Glutamatergic neuron (in vitro differentiated cells): ENCODE results near the gene ITPK1. TPM values are rescaled to one million over a fixed set of nuclear protein-coding genes. Genes with fewer than 3 reads are reported as not detected.

Experiments
- DNase-seq: peaks from one replicate; pipeline ENCODE4 v3.0.0; 2022
- H3K27ac Mint-ChIP-seq: one replicate; pipeline ENCODE4 v1.8.0; 2020; ENCODE audit warnings: mild to moderate bottlenecking, mixed read lengths, inconsistent platforms; ENCODE audit not compliant: unreplicated experiment
- H3K27me3 Mint-ChIP-seq: one replicate; pipeline ENCODE4 v1.8.0; 2020; ENCODE audit warnings: mild to moderate bottlenecking, moderate library complexity, mixed read lengths, inconsistent platforms; ENCODE audit not compliant: unreplicated experiment
- H3K36me3 Mint-ChIP-seq: one replicate; pipeline ENCODE4 v1.8.0; 2020; ENCODE audit warnings: mild to moderate bottlenecking, mixed read lengths, inconsistent platforms; ENCODE audit not compliant: unreplicated experiment
- H3K4me1 Mint-ChIP-seq: one replicate; pipeline ENCODE4 v1.8.0; 2020; ENCODE audit warnings: mild to moderate bottlenecking, low read depth, mixed read lengths, inconsistent platforms; ENCODE audit not compliant: unreplicated experiment
- H3K4me3 Mint-ChIP-seq: one replicate; pipeline ENCODE4 v1.8.0; 2020; ENCODE audit warnings: mild to moderate bottlenecking, mixed read lengths, inconsistent platforms; ENCODE audit not compliant: unreplicated experiment
- H3K9me3 Mint-ChIP-seq: one replicate; pipeline ENCODE4 v1.8.0; 2020; ENCODE audit warnings: mild to moderate bottlenecking, moderate library complexity, mixed read lengths, inconsistent platforms; ENCODE audit not compliant: unreplicated experiment
- total RNA-seq: library from RNA; stranded (reverse); fragmentation: NEBNext Ultra II Directional; extraction: Animal tissue kit (Norgen Biotek cat#: 25700); gene quantifications from one replicate; pipeline ENCODE4 v1.2.1, GENCODE V29; 2021; ENCODE audit not compliant: unreplicated experiment
- TF ChIP-seq, protein P1 (sequence below): fragments of 200-600 bp; sonication (generic); IDR thresholded peaks from one replicate; pipeline ENCODE4 v1.5.0; 2021; ENCODE audit not compliant: partially characterized antibody, unreplicated experiment

ITPK1 gene
- total RNA-seq, 1 donor from 2014 or later = 132 TPM

DNA sequence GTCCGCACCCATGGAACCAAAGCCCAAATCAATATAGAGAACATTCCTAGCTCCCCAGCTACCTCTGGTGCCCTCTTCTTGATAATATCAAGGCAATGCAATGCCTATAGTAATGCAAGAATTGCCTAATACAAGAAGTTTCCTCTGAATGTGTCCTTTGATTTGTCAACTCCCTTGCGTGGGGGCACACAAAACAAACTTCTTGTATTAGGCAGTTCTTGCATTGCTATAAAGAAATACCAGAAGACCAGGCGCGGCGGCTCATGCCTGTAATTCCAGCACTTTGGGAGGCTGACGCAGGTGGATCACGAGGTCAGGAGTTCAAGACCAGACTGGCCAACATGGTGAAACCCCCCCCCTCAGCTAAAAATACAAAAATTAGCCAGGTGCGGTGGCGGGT is 10.4 kb upstream of the ITPK1 start:
- Mint-ChIP-seq H3K4me3 (no peak overlapping the region), H3K9me3 (peaks cover under 1% of the 10 kb centered on the region), H3K4me1 (no peaks in the 10 kb centered on the region), H3K27ac (no peak overlapping the region), H3K27me3 (peaks cover 4% of the 10 kb centered on the region), H3K36me3 (no peaks in the 10 kb centered on the region)
- no peak for DNase-seq
- TF ChIP-seq, protein P1, sequence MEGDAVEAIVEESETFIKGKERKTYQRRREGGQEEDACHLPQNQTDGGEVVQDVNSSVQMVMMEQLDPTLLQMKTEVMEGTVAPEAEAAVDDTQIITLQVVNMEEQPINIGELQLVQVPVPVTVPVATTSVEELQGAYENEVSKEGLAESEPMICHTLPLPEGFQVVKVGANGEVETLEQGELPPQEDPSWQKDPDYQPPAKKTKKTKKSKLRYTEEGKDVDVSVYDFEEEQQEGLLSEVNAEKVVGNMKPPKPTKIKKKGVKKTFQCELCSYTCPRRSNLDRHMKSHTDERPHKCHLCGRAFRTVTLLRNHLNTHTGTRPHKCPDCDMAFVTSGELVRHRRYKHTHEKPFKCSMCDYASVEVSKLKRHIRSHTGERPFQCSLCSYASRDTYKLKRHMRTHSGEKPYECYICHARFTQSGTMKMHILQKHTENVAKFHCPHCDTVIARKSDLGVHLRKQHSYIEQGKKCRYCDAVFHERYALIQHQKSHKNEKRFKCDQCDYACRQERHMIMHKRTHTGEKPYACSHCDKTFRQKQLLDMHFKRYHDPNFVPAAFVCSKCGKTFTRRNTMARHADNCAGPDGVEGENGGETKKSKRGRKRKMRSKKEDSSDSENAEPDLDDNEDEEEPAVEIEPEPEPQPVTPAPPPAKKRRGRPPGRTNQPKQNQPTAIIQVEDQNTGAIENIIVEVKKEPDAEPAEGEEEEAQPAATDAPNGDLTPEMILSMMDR = no peak

DNA sequence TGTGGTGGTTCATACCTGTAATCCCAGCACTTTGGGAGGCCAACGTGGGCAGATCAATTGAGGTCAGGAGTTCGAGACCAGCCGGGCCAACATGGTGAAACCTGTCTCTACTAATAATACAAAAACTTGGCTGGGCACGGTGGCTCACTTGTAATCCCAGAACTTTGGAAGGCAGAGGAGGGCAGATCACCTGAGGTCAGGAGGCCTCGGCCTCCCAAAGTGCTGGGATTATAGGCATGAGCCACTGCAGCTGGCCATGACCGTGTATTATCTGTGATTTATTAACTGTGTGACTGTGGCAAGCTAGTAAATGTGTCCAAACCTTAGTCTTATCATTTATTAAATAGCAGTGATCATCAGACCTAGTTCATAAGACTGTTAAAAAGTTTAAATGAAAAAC is 7.1 kb upstream of the ITPK1 start:
- Mint-ChIP-seq H3K27ac (no peak overlapping the region), H3K4me3 (no peak overlapping the region), H3K4me1 (no peaks in the 10 kb centered on the region)

DNA sequence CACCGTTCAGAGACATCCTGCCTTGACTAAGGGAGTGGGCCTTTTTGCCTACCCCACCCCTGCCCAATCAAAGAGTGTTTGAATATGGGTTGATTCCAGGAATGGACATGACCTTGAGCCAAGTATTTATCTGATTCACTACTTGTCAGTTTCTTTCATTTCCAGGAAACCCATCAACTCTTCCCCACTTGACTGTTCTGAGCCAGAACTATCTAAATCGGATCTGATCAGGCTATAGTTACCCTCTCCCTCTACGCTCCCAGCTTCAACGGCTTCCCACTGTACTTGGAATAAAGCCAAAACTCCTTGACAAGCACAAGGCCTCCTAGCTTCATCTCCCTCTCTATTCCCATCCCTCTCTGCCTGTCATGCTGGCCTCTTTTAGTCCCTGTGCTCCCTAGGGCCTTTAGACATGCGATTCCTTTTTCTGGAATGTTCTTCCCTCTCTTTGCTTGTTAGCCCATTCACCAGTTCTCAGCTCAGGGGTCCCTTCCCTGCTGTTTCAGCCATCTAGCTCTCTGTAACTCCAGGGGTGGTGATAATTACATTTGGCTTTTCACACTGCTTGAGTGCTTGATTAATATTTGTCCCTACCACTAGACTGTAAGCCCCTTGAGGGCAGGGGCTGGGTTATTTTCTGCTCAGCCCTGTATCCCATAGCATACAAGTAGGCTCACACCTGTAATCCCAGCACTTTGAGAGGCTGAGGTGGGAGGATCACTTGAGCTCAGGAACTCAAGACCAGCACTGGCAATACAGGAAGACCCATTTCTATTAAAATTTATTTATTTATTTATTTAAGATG is 5.5 kb upstream of the ITPK1 start:
- H3K4me1 Mint-ChIP-seq = no peaks in the 10 kb centered on the region
- no peak for DNase-seq
- peaks cover 5% of the 10 kb centered on the region for H3K9me3 Mint-ChIP-seq
- no peaks in the 10 kb centered on the region for H3K36me3 Mint-ChIP-seq
- peaks cover 9% of the 10 kb centered on the region for H3K27me3 Mint-ChIP-seq
- TF ChIP-seq, protein P1 = no peak
- no peak overlapping the region for H3K27ac Mint-ChIP-seq
- H3K4me3 Mint-ChIP-seq = no peak overlapping the region

More for the DNA sequence above, 7.1 kb upstream of the ITPK1 start:
- Mint-ChIP-seq H3K27me3 (peaks cover 6% of the 10 kb centered on the region), H3K36me3 (no peaks in the 10 kb centered on the region), H3K9me3 (peaks cover 1% of the 10 kb centered on the region)
- TF ChIP-seq, protein P1 = no peak
- DNase-seq = no peak

DNA sequence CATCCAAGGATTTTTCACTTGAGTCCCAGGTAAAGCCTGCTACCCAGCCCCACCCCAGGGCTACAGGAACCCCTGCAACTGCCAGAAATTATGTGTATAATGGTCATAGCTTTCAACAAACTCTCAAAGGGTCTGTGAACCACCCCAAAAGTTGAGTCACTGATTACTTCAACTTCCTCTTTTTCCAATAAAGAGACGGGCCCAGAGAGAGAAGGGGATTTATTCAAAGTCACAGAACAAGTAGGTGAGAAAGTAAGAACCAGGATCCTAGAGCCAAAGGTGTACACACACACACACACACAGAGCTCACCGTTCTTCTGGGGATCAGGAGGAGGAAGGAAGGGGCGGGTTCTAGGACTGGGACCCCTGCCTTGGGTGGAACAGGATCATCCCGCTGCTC is 4.8 kb upstream of the ITPK1 start:
- peaks cover 9% of the 10 kb centered on the region for H3K27me3 Mint-ChIP-seq
- H3K27ac Mint-ChIP-seq = no peak overlapping the region
- peaks cover 5% of the 10 kb centered on the region for H3K9me3 Mint-ChIP-seq
- H3K4me3 Mint-ChIP-seq = no peak overlapping the region
- DNase-seq = no peak
- H3K4me1 Mint-ChIP-seq = no peaks in the 10 kb centered on the region
- H3K36me3 Mint-ChIP-seq = no peaks in the 10 kb centered on the region
- TF ChIP-seq, protein P1 = no peak

DNA sequence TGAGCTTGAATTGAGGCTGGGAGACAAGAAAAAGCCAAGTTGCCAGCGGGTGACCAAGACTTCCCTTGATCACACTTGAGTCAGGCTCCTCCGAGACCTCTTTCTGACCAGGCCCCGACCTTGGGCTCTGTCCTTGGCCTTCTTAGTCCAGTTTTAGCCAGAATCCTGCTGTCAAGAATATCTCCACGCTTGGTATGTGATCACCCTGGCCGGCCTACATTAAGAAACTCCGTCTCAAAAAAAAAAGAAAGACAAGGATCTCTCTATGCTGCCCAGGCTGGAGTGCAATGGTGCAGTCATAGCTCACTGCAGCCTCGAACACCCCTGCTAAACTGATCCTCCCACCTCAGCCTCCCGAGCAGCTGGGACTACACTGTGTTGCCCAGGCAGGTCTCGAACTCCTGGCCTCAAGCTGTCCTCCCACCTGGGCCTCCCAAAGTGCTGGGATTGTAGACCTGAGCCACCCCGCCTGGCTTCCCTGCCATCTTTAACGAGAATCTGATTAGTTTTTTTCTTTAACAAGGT is 1.0 kb upstream of the ITPK1 start:
- Mint-ChIP-seq H3K36me3 (no peaks in the 10 kb centered on the region), H3K27me3 (peaks cover 5% of the 10 kb centered on the region), H3K4me1 (peaks cover 7% of the 10 kb centered on the region), H3K4me3 (peak overlapping the region; percentile 71), H3K27ac (no peak overlapping the region), H3K9me3 (peaks cover 8% of the 10 kb centered on the region)
- no peak for DNase-seq
- TF ChIP-seq, protein P1 = no peak
